ENCODE results near the gene FKBP1B.

DNA sequence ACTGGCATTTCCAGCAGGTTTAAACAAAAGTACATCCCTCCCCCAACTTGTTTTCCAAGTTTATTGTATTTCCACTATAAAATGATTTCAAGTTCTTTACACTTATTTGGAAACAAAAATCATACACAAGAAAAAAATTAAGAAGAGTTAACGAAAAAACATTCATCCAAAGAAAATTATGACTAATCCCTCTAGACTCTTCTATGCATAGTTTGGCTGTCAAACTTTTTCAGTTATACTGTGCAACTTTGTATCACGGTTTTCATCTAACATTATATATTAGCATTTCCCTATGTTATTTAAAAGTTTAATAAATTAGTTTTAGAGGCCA, 3.0 kb upstream of the FKBP1B start:
- no peak for TF ChIP-seq POLR2A (IDR thresholded peaks at IDR 0.05)
- TF ChIP-seq, protein P1, sequence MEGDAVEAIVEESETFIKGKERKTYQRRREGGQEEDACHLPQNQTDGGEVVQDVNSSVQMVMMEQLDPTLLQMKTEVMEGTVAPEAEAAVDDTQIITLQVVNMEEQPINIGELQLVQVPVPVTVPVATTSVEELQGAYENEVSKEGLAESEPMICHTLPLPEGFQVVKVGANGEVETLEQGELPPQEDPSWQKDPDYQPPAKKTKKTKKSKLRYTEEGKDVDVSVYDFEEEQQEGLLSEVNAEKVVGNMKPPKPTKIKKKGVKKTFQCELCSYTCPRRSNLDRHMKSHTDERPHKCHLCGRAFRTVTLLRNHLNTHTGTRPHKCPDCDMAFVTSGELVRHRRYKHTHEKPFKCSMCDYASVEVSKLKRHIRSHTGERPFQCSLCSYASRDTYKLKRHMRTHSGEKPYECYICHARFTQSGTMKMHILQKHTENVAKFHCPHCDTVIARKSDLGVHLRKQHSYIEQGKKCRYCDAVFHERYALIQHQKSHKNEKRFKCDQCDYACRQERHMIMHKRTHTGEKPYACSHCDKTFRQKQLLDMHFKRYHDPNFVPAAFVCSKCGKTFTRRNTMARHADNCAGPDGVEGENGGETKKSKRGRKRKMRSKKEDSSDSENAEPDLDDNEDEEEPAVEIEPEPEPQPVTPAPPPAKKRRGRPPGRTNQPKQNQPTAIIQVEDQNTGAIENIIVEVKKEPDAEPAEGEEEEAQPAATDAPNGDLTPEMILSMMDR (IDR thresholded peaks at IDR 0.05 in 8 of 11, conservative IDR thresholded peaks at IDR 0.05 in 3 of 11): no peak

All from spleen (tissue), 7 donors.